Camera-type eye (tissue), 1 donor: ENCODE results near the gene MRPL43. TPM values are rescaled to one million over a fixed set of nuclear protein-coding genes. Genes with fewer than 3 reads are reported as not detected.

ENCODE experiments used
- total RNA-seq: library from RNA; depleted of rRNA; stranded (reverse); fragments of >200 nt; gene quantifications from one replicate; pipeline ENCODE4 v1.2.3, GENCODE V29; 2014

MRPL43 gene
- total RNA-seq, result 50.3 TPM

DNA sequence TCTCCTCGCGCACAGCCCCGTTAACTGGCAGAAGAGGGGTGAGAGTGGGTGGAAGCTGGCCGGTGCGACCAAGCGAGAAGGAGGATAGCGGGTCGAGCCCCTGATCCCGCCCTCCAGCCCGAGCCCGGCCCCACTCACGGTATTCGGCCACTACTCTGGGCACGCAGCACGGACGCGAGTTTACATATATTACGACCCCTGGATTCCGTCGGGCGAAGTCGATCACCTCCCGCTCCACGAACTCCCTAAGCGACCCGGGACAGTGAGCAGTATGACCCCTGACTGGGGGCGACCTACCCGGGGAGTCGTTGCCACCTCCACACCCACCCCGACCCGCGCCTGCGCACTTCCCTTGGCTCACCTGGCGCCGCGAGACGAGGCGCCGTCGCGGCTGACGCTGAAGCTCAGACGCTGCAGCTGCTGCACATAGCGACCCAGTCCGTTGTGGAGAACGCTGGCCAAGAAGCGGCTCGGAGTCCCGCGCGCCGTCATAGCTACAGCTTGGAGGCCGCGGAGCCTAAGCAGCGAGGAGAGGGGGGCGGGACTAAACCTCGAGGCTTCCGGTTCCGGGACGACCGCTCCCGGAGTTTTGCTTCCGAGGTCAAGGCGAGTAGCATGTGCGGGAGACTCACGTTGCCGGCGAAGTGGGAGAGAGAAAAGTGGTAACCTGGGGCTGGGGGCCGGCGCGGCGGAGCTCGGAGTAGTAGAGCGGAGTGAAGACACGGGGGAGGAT, at the start of gene MRPL43, which contains the start of gene TWNK:
MRPL43 (minus strand) TSS at position 546 of the 733 bp plus-strand sequence; CDS start at position 492, 54 bp downstream.
TWNK (plus strand) TSS at position 592 of the 733 bp plus-strand sequence. CDS start 668 bp downstream, outside the sequence.

GRCh38 chr10:101031128-101031795, 44.0 kb upstream of the MRPL43 start, which contains the start of the genes PDZD7 and SFXN3:
Gene PDZD7 (minus strand): TSS chr10:101031129. CDS start chr10:101030219, 910 bp downstream.
Gene SFXN3 (plus strand): TSS chr10:101031234. CDS start chr10:101034695, 3,461 bp downstream.

DNA sequence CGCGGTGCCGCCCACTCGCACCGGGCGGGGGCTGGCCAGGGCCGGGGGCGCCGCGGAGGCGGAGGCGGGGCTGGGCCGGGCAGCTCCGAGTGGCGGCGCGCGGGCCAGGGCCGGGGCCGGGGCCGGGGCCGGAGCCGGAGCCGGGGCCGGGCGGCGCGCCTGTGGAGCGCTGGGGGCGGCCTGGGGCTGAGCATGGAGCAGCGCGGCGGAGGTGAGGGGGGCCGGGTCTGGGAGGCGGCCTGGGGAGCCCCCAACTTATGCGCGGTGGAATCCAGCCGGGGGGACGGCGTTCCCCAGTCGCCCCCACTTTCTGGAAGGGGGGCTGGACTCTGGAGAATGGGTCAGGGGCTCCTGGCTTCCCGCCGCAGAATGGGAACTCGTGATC, 12.4 kb upstream of the MRPL43 start, which contains the start of gene LZTS2:
LZTS2 (plus strand) TSS at position 67 of the 385 bp plus-strand sequence. CDS start 2,731 bp downstream, outside the sequence.

DNA sequence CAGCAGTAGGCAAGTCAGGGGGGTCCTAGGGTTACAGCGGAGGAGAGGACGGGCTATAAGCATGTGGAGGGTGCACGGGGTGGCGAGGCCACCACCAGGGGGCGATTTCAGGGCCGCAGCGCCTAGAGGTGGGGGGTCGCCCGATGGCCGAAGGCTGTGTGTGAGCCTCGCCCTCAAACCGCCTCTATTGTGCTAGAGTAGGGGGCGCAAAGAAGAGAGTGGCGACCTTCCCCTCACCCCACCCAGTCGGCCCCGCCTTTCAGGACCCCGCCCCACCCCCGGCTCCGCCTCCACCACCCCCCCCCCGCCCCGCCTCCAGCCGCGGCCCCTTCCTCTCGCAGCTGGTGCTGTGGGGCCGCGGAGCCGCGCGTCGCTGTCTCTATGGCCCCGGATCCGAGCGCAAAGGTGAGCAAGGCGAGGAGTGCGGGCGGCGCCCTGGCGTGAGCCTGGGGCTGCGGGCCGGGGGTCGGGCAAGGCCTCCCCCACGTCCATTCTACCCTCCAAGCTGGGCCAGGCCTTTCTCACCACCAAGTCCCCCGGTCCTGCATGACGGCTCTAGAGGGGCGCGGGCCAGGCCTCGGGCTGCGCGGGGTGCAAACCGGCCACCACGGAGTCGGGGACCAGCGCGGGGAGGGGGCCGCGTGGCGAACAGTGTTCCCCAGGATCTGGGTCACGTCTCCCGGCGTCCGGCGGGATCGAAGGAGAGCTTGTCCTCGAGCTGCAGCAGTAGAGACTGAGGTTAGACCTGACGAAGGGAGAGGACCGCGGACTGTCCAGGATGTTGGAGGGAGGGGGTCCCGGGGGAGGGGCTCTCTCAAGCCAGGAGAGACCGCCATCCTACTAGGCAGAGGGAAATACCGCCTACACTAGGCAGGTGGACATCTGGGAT, 17.9 kb downstream of the MRPL43 start, which contains the start of gene SEMA4G:
SEMA4G (plus strand) TSS at position 318 of the 889 bp plus-strand sequence. CDS start 3,409 bp downstream, outside the sequence.

Other genes starting within 250 kb of the MRPL43 start
- 5.2 TPM for gene PAX2, start 241.9 kb downstream of the MRPL43 start, total RNA-seq
- 64.1 TPM for gene SLF2, start 74.5 kb downstream of the MRPL43 start, total RNA-seq
- 6.6 TPM for gene SEMA4G, start 18.0 kb downstream of the MRPL43 start, total RNA-seq
- 8.5 TPM for gene TWNK, start within 50 bp of the MRPL43 start, total RNA-seq
- 62.8 TPM for gene LZTS2, start 12.3 kb upstream of the MRPL43 start, total RNA-seq
- 2.1 TPM for gene PDZD7, start 43.6 kb upstream of the MRPL43 start, total RNA-seq
- gene SFXN3, start 43.7 kb upstream of the MRPL43 start, total RNA-seq, result 82.1 TPM
- 24.5 TPM for gene KAZALD1, start 74.5 kb upstream of the MRPL43 start, total RNA-seq
- gene TLX1, start 143.8 kb upstream of the MRPL43 start, total RNA-seq, result not detected
- gene LBX1, start 242.0 kb upstream of the MRPL43 start, total RNA-seq, result not detected